Measurements from ENCODE around the gene RPL38.

RPL38 gene

GRCh38 chr17:74227271-74228080 is 24.0 kb downstream of the RPL38 start:
- DNase-seq = no peak

- DNase-seq = no peak
Measured at GRCh38 chr17:74228306-74228978, 25.0 kb downstream of the RPL38 start.

GRCh38 chr17:74230896-74231295 is 27.4 kb downstream of the RPL38 start:
- no peak for DNase-seq

GRCh38 chr17:74231928-74232907 is 28.7 kb downstream of the RPL38 start:
- peak; percentile 69 for DNase-seq

GRCh38 chr17:74233937-74234336 is 30.5 kb downstream of the RPL38 start:
- DNase-seq = no peak

- peak; percentile 64 for DNase-seq
Measured at GRCh38 chr17:74234486-74234885, 31.0 kb downstream of the RPL38 start.

- DNase-seq = peak; percentile 79
Measured at GRCh38 chr17:74235040-74235581, 31.6 kb downstream of the RPL38 start.

GRCh38 chr17:74235911-74236371 is 32.5 kb downstream of the RPL38 start:
- DNase-seq = no peak

- DNase-seq = no peak
Measured at GRCh38 chr17:74237321-74237720, 33.8 kb downstream of the RPL38 start.

GRCh38 chr17:74239172-74239571 is 35.7 kb downstream of the RPL38 start:
- DNase-seq = peak; percentile 95

GRCh38 chr17:74240618-74241205 is 37.2 kb downstream of the RPL38 start:
- peak; percentile 36 for DNase-seq

- peak; percentile 92 for DNase-seq
Measured at GRCh38 chr17:74241431-74241830, 38.0 kb downstream of the RPL38 start.

- DNase-seq = no peak
Measured at GRCh38 chr17:74241847-74242246, 38.4 kb downstream of the RPL38 start.

GRCh38 chr17:74243013-74243755 is 39.7 kb downstream of the RPL38 start:
- no peak for DNase-seq

GRCh38 chr17:74244128-74244527 is 40.6 kb downstream of the RPL38 start:
- DNase-seq = no peak

GRCh38 chr17:74244548-74244947 is 41.1 kb downstream of the RPL38 start:
- DNase-seq = no peak

GRCh38 chr17:74245145-74245831 is 41.8 kb downstream of the RPL38 start:
- no peak for DNase-seq

GRCh38 chr17:74245871-74246270 is 42.4 kb downstream of the RPL38 start:
- peak; percentile 58 for DNase-seq

GRCh38 chr17:74249590-74250270 is 46.3 kb downstream of the RPL38 start:
- DNase-seq = no peak

GRCh38 chr17:74250324-74250995 is 47.0 kb downstream of the RPL38 start:
- DNase-seq = no peak
